ENCODE data around the gene KIAA0319L. TPM values are rescaled to one million over a fixed set of nuclear protein-coding genes. Genes with fewer than 3 reads are reported as not detected.

Gene KIAA0319L
- total and polyA plus RNA-seq, 2 donors from 2014 or later = 30.3 to 73.0 TPM

DNA sequence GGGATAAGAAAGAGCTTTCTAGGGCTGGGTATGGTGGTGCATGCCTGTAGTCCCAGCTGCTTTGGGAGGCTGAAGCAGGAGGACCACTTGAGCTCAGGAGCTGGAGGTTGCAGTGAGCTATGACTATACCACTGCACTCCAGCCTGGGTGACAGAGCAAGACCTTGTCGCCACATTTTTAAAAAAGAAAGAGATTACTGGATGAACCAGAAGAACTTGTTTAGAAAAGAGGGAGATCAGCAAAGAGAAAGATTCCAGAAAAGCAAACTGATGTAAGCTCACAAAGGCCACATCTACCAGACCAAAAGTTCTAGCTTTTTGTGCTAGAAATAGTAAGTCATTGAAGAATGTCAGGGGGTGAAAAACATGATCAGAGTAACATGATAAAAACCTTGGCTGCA, 117.6 kb downstream of the KIAA0319L start:
- Histone ChIP-seq H3K9ac (ENCODE audit: low read length in 3 of 3) (no peak overlapping the region), H3K27ac (ENCODE audit: low read depth in 2 of 2, low read length in 2 of 2) (no peak overlapping the region), H3K4me3 (ENCODE audit: low read length in 3 of 3) (no peak overlapping the region), H3K4me1 (ENCODE audit: control insufficient read depth in 2 of 3, insufficient read depth in 2 of 3, low read depth in 1 of 3, low read length in 3 of 3) (no peaks in the 10 kb centered on the region), H3K9me3 (ENCODE audit: control insufficient read depth in 2 of 3, insufficient read depth in 1 of 3, low read length in 3 of 3) (no peaks in the 10 kb centered on the region), H3K27me3 (ENCODE audit: control insufficient read depth, insufficient read depth, low read length) (no peaks in the 10 kb centered on the region), H3K36me3 (ENCODE audit: control insufficient read depth in 2 of 3, insufficient read depth in 3 of 3, low read length in 3 of 3) (peaks cover 0 to 56% (median 47%) of the 10 kb centered on the region in 3 donors)
- intact Hi-C loops (cut with DNase I) = no loop called here
- DNase-seq = no peak
- no peak for FAIRE-seq
- TF ChIP-seq CTCF (IDR thresholded peaks at IDR 0.05; ENCODE audit: borderline replicate concordance, extremely low read depth, insufficient read depth) = no peak

GRCh38 chr1:35437200-35437599, 120.0 kb downstream of the KIAA0319L start:
- Histone ChIP-seq H3K4me3 (ENCODE audit: low read length in 3 of 3) (no peak overlapping the region), H3K36me3 (ENCODE audit: control insufficient read depth in 2 of 3, insufficient read depth in 3 of 3, low read length in 3 of 3) (peaks cover 0 to 44% (median 37%) of the 10 kb centered on the region in 3 donors), H3K9ac (ENCODE audit: low read length in 3 of 3) (no peak overlapping the region), H3K27me3 (ENCODE audit: control insufficient read depth, insufficient read depth, low read length) (no peaks in the 10 kb centered on the region), H3K4me1 (ENCODE audit: control insufficient read depth in 2 of 3, insufficient read depth in 2 of 3, low read depth in 1 of 3, low read length in 3 of 3) (no peaks in the 10 kb centered on the region), H3K27ac (ENCODE audit: low read depth in 2 of 2, low read length in 2 of 2) (no peak overlapping the region), H3K9me3 (ENCODE audit: control insufficient read depth in 2 of 3, insufficient read depth in 1 of 3, low read length in 3 of 3) (no peaks in the 10 kb centered on the region)
- TF ChIP-seq CTCF (IDR thresholded peaks at IDR 0.05; ENCODE audit: borderline replicate concordance, extremely low read depth, insufficient read depth) = no peak
- DNase-seq (no peak), FAIRE-seq (no peak)
- intact Hi-C loops (cut with DNase I) = no loop called here

GRCh38 chr1:35436078-35436477, 121.1 kb downstream of the KIAA0319L start:
- Histone ChIP-seq H3K27me3 (ENCODE audit: control insufficient read depth, insufficient read depth, low read length) (no peaks in the 10 kb centered on the region), H3K4me3 (ENCODE audit: low read length in 3 of 3) (no peak overlapping the region), H3K36me3 (ENCODE audit: control insufficient read depth in 2 of 3, insufficient read depth in 3 of 3, low read length in 3 of 3) (peaks cover 0 to 35% (median 29%) of the 10 kb centered on the region in 3 donors), H3K27ac (ENCODE audit: low read depth in 2 of 2, low read length in 2 of 2) (no peak overlapping the region), H3K9me3 (ENCODE audit: control insufficient read depth in 2 of 3, insufficient read depth in 1 of 3, low read length in 3 of 3) (no peaks in the 10 kb centered on the region), H3K4me1 (ENCODE audit: control insufficient read depth in 2 of 3, insufficient read depth in 2 of 3, low read depth in 1 of 3, low read length in 3 of 3) (no peaks in the 10 kb centered on the region), H3K9ac (ENCODE audit: low read length in 3 of 3) (no peak overlapping the region)
- intact Hi-C loops (cut with DNase I) = no loop called here
- DNase-seq = no peak
- TF ChIP-seq CTCF (IDR thresholded peaks at IDR 0.05; ENCODE audit: borderline replicate concordance, extremely low read depth, insufficient read depth) = no peak
- FAIRE-seq = no peak

GRCh38 chr1:35434703-35435102, 122.5 kb downstream of the KIAA0319L start:
- FAIRE-seq (no peak), DNase-seq (no peak)
- Histone ChIP-seq H3K9ac (ENCODE audit: low read length in 3 of 3) (no peak overlapping the region), H3K36me3 (ENCODE audit: control insufficient read depth in 2 of 3, insufficient read depth in 3 of 3, low read length in 3 of 3) (peaks cover 0 to 23% (median 21%) of the 10 kb centered on the region in 3 donors), H3K27ac (ENCODE audit: low read depth in 2 of 2, low read length in 2 of 2) (no peak overlapping the region), H3K4me1 (ENCODE audit: control insufficient read depth in 2 of 3, insufficient read depth in 2 of 3, low read depth in 1 of 3, low read length in 3 of 3) (no peaks in the 10 kb centered on the region), H3K9me3 (ENCODE audit: control insufficient read depth in 2 of 3, insufficient read depth in 1 of 3, low read length in 3 of 3) (no peaks in the 10 kb centered on the region), H3K27me3 (ENCODE audit: control insufficient read depth, insufficient read depth, low read length) (no peaks in the 10 kb centered on the region), H3K4me3 (ENCODE audit: low read length in 3 of 3) (no peak overlapping the region)
- intact Hi-C loops (cut with DNase I) = no loop called here
- TF ChIP-seq CTCF (IDR thresholded peaks at IDR 0.05; ENCODE audit: borderline replicate concordance, extremely low read depth, insufficient read depth) = no peak

Measured in kidney (tissue), 14 donors.